Thyroid gland (tissue), 4 donors: ENCODE results near the gene SNAP47.

Source experiments
- CTCF ChIP-seq, 6 experiments: fragments of 200-600 bp in 3 of 6; fragments of 450-650 bp in 3 of 6; sonication (generic) in 3 of 6; IDR thresholded peaks; one replicate each; pipeline ENCODE4 v1.5.1; 2016 to 2019; ENCODE audit warnings: antibody characterized with exemption in 6 of 6, mild to moderate bottlenecking in 2 of 6, inconsistent platforms in 1 of 6, moderate library complexity in 1 of 6
- POLR2A ChIP-seq, 2 donors: fragments of 450-650 bp; IDR thresholded peaks; one replicate each; pipeline ENCODE4 v1.6.1; 2017; ENCODE audit warnings: antibody characterized with exemption in 2 of 2, mild to moderate bottlenecking in 2 of 2, moderate library complexity in 1 of 2

GRCh38 chr1:227749225-227749624, 14.0 kb downstream of the SNAP47 start:
- TF ChIP-seq POLR2A (IDR thresholded peaks at IDR 0.05): no peak
- no peak for TF ChIP-seq CTCF (IDR thresholded peaks at IDR 0.05)
